Fibroblast of the aortic adventitia (primary cell): ENCODE measurements around the gene MED25. TPM values are rescaled to one million over a fixed set of nuclear protein-coding genes. Genes with fewer than 3 reads are reported as not detected.

ENCODE experiments used
- DNase-seq: peaks from one replicate; pipeline ENCODE4 v3.0.0-alpha.2; 2010; ENCODE audit warnings: low read depth
- H3K4me3 ChIP-seq: 2 replicates; pipeline ENCODE4 v1.5.1; 2011; ENCODE audit warnings: low read depth, mild to moderate bottlenecking, control low read depth, low read length, moderate library complexity
- CTCF ChIP-seq: IDR thresholded peaks from 2 replicates; pipeline ENCODE4 v1.5.1; 2011; ENCODE audit warnings: mild to moderate bottlenecking, low read length, control low read depth, inconsistent platforms; ENCODE audit not compliant: insufficient read depth
- small RNA-seq: library from RNA; depleted of rRNA; stranded (forward); fragments of <200 nt; gene quantifications from one replicate; pipeline ENCODE3, GENCODE V24; 2012
- total RNA-seq: library from RNA; depleted of rRNA; stranded (reverse); fragments of >200 nt; gene quantifications from 2 replicates; pipeline ENCODE4 v1.2.3, GENCODE V29; 2012; ENCODE audit warnings: low replicate concordance

Gene MED25
- total RNA-seq, 1 donor, result 21.7 TPM

- TF ChIP-seq CTCF, result no peak
- H3K4me3 ChIP-seq, result no peak overlapping the region
- DNase-seq, result no peak
These were observed 66.7 kb downstream of the MED25 start for GRCh38 chr19:49884760-49885159.

Small RNAs within 50 kb of the gene (small RNA-seq; reads per million reads assigned to genes)
- not detected for gene MIR4749
- not detected for gene MIR6799

Other genes with a start within 250 kb of the MED25 start
- 35.7 and 46.9 TPM in 2 replicates for gene NOSIP, start 237.7 kb upstream of the MED25 start, total RNA-seq
- 0.27 and 0.57 TPM in 2 replicates for gene PRRG2, start 237.0 kb upstream of the MED25 start, total RNA-seq
- 3.2 and 3.7 TPM in 2 replicates for gene PRR12, start 227.1 kb upstream of the MED25 start, total RNA-seq
- gene RRAS, start 178.1 kb upstream of the MED25 start, total RNA-seq, result 13.7 and 52.4 TPM in 2 replicates
- gene SCAF1, start 176.1 kb upstream of the MED25 start, total RNA-seq, result 16.9 and 41.1 TPM in 2 replicates
- 33.3 and 106 TPM in 2 replicates for gene IRF3, start 152.4 kb upstream of the MED25 start, total RNA-seq
- 3.9 and 6.1 TPM in 2 replicates for gene BCL2L12, start 152.4 kb upstream of the MED25 start, total RNA-seq
- 32.5 and 164 TPM in 2 replicates for gene PRMT1, start 141.0 kb upstream of the MED25 start, total RNA-seq
- 0.33 and 0.63 TPM in 2 replicates for gene ADM5, start 128.7 kb upstream of the MED25 start, total RNA-seq
- 23.4 and 39.4 TPM in 2 replicates for gene CPT1C, start 127.2 kb upstream of the MED25 start, total RNA-seq
- 0.57 and 1.4 TPM in 2 replicates for gene TSKS, start 55.0 kb upstream of the MED25 start, total RNA-seq
- 85.6 and 115 TPM in 2 replicates for gene AP2A1, start 51.3 kb upstream of the MED25 start, total RNA-seq
- gene FUZ, start 5.0 kb upstream of the MED25 start, total RNA-seq, result 23.5 and 27.5 TPM in 2 replicates
- gene PTOV1, start 32.9 kb downstream of the MED25 start, total RNA-seq, result 46.2 and 51.2 TPM in 2 replicates
- 42.3 and 58.3 TPM in 2 replicates for gene PNKP, start 49.3 kb downstream of the MED25 start, total RNA-seq
- 14.4 and 20.6 TPM in 2 replicates for gene AKT1S1, start 59.1 kb downstream of the MED25 start, total RNA-seq
- 16.3 and 17.1 TPM in 2 replicates for gene TBC1D17, start 59.4 kb downstream of the MED25 start, total RNA-seq
- 1.1 TPM in 1 of 2 replicates, not detected in the other for gene IL4I1, start 78.6 kb downstream of the MED25 start, total RNA-seq
- 81.5 and 106 TPM in 2 replicates for gene ATF5, start 110.9 kb downstream of the MED25 start, total RNA-seq
- gene NUP62, start 111.2 kb downstream of the MED25 start, total RNA-seq, result 11.3 and 35.4 TPM in 2 replicates
- not detected in 2 replicates for gene SIGLEC11, start 142.9 kb downstream of the MED25 start, total RNA-seq
- gene VRK3, start 207.1 kb downstream of the MED25 start, total RNA-seq, result 17.3 and 30.6 TPM in 2 replicates
- gene ZNF473, start 207.7 kb downstream of the MED25 start, total RNA-seq, result 11.0 and 14.1 TPM in 2 replicates